ENCODE data around the gene PSMB8.

Gene PSMB8

DNA sequence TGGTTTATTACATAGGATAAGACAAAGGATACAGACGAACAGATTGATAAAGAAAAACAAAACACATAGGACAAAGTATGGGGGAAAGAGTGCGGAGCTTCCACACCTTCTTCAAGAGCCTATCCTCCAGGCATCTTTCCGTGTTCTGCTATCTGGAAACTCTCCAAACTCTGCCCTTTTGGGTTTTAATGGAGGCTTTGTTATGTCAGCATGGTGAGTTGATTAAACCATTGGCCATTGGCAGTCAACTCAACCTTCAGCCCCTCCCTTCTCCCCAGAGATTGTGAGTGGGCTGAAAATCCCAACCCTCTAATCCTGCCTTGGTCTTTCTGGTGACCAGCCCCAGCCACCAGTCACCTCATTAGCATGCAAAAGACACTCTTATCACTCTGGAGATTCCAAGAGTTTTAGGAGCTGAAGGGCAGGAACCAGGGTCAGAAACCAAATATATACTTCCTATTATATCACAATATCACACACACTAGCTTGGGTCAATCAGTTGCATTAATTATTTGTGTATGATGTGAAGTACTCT lies 50.9 kb downstream of the PSMB8 start:
- ATAC-seq = no peak
